NCI-H1105 treated with DMSO at 0.1 percent for 48 hours (cell line): Measurements from ENCODE around the gene TLDC2.
"Not testable (repeated sequence)": the region's sequence is repeated elsewhere in the genome, so short reads cannot be mapped to it uniquely, and the experiment has no call there.

Source experiments
- DNase-seq: peaks from one replicate; lab custom pipeline; 2025; lab: John Stamatoyannopoulos, UW

The TLDC2 gene

GRCh38 chr20:36908603-36909002 lies 32.7 kb downstream of the TLDC2 start:
- no peak for DNase-seq

DNA sequence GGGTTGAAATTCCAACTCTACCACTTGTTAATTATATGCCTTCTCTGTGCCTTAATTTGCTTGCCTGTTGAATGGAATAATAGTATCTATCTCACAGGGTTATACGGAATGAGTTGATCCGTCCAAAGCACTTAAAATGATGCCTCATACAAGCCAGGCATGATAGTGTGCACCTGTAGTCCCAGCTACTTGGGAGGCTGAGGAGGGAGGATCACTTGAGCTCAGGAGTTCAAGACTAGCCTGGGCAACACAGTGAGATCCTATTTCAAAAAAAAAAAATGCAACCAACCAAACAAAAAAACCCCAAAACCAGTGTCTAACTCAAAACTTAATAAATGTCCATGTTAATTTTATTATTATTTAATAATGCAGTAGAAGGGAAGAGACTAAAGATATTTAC lies 40.3 kb downstream of the TLDC2 start:
- no peak for DNase-seq

GRCh38 chr20:36917240-36917639 lies 41.3 kb downstream of the TLDC2 start:
- no peak for DNase-seq

- DNase-seq, result no peak
Measured at GRCh38 chr20:36917943-36918342, 42.0 kb downstream of the TLDC2 start.

DNA sequence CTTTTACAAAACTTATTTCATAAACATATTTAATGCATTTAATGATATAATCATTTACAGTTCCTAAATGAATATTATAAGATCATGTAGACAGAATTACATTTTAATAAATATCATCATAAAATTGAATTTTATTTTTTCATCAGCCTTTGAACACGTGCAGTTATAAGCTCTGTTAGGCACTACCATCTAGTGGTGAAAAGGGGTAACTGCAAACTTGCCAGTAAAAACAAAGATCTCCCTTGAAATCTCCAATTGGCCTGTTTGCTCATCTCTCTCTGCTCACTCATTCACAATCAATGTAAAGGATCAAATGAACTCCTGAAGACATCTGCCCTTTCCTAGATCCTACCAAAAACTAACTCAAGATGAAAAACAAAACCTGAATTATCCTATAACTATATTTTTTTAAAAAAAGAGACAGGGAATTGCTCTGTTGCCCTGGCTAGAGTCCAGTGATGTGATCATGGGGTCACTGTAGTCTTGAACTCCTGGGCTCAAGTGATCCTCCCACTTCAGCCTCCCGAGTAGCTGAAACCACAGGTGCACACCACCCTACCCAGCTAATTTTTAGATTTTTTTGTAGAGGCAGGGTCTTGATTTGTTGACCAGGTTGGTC lies 43.9 kb downstream of the TLDC2 start:
- DNase-seq, result peak; percentile 66

- no peak for DNase-seq
Measured at GRCh38 chr20:36920334-36920730, 44.4 kb downstream of the TLDC2 start.

DNA sequence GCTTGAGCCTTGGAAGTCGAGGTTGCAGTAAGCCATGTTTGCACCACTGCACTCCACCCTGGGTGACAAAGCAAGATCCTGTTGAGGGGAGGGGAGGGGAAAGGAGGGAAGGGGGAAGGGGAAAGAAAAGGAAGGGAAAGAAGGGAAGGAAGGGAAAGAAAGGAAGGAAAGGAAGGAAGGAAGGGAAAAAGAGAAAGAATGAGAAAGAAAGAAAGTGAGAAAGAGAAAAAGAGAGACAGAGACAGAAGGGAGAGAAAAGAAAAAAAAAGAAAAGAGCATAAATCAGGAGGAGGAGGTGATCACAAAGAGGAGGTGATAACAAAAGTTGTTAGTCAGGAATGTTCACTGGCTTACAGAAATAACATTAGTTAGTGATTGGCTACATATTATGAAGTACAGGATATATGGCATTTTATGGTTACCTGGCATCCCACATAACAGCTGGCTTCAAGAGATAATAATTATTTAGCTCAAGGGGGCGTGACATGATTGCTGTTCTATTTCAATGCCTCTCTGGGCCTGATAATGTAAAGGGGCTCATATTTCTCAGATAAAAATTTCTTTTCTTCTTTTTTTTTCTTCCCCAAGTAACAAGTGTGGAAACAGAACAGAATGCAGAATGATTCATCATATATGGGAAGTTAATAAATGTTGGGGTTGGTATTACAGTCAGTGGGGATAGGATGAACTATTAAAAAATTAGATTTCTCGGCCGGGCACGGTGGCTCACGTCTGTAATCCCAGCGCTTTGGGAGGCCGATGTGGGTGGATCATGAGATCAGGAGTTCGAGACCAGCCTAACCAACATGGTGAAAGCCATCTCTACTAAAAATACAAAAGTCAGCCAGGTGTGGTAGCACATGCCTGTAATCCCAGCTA lies 48.5 kb downstream of the TLDC2 start:
- peak; percentile 29 for DNase-seq

GRCh38 chr20:36925234-36925633 lies 49.3 kb downstream of the TLDC2 start:
- DNase-seq, result no peak

DNA sequence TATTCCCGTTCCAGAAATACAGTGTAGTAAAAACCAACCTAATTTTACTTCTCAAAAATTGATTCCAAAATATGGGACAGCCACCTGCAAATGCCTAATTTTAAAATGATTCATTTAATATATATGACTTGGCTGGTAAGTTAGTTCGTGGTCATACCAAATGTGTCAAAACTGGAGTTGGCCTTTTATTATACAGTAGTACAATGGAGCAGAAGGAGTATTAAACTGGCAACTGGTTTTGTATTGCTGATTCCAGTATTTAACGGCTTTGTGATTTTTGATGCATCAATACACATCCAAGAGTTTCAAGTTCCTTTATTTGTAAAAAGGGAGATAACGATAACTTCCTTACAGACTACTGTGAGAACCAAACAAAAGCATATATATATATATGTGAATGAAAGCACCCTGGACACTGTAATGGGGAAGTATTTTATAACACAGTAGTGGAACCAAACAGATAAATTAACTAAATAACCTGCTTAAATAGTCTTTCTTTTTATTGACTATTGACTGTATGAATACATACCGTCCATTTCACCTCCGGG lies 50.8 kb downstream of the TLDC2 start:
- DNase-seq, result no peak

- DNase-seq, result no peak
Measured at GRCh38 chr20:36927704-36928103, 51.8 kb downstream of the TLDC2 start.

DNA sequence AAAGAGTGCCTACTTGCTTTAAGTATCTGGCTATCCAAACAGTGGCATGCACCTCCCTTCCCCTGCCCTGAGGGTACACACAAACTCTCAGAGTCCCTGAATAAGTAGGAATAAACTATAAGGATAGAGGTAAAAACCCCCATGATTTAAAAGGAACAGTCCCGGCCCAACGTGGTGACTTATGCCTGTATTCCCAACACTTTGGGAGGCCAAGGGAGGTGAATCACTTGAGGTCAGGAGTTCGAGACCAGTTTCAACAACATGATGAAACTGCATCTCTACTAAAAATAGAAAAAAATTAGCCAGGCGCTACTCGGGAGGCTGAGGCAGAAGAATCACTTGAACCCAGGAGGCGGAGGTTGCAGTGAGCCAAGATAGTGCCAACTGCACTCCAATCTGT lies 53.4 kb downstream of the TLDC2 start:
- no peak for DNase-seq

GRCh38 chr20:36929691-36930090 lies 53.8 kb downstream of the TLDC2 start:
- no peak for DNase-seq

- DNase-seq, result not testable (repeated sequence)
Measured at GRCh38 chr20:36932067-36932466, 56.1 kb downstream of the TLDC2 start.

- DNase-seq, result no peak
Measured at GRCh38 chr20:36932476-36933426, 56.8 kb downstream of the TLDC2 start.

DNA sequence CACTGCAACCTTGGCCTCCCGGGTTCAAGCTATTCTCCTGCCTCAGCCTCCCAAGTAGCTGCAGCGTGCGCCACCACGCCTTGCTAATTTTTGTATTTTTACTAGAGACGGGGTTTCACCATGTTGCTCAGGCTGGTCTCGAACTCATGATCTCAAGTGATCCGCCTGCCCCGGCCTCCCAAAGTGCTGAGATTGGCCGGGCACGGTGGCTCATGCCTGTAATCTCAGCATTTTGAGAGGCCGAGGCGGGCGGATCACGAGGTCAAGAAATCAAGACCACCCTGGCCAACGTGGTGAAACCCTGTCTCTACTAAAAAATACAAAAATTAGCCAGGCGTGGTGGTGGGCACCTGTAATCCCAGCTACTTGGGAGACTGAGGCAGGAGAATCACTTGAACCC lies 57.6 kb downstream of the TLDC2 start:
- DNase-seq, result not testable (repeated sequence)

DNA sequence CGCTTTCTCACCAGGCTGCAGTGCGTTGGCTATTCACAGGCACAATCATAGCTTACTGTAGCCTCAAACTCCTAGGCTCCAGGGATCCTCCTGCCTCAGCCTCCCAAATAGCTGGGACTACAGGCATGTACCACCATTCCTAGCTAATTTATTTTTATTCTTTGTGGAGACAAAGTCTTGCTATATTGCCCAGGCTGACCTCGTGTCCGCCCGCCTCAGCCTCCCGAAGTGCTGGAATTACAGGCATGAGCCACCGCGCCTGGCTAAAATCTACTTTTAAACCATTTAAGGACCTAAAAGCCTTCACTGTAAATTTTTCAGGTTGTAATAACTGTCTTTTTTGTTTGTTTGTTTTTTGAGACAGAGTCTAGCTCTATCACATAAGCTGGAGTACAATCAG lies 60.4 kb downstream of the TLDC2 start:
- no peak for DNase-seq

DNA sequence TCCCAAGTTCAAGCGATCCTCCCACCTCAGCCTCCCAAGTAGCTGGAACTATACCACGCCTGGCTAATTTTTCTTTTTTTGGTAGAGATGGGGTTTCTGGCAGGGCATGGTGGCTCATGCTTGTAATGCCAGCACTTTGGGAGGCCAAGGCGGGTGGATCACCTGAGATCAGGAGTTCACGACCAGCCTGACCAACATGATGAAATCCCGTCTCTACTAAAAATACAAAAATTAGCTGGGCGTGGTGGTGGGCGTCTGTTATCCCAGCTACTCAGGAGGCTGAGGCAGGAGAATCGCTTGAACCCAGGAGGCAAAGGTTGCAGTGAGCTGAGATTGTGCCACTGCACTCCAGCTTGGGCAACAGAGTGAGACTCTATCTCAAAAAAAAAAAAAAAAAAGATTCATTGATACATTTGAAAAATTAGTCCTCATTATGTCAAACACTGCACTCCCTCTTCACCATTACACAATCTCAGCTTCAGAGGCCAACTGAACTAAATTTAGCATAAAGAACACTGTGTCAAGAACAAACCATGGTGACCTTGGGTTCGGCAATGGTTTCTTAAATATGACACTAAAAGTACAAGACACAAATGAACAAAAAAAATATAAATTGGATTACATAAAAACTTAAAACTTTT lies 60.9 kb downstream of the TLDC2 start:
- not testable (repeated sequence) for DNase-seq

GRCh38 chr20:36937402-36937770 lies 61.4 kb downstream of the TLDC2 start:
- DNase-seq, result no peak

DNA sequence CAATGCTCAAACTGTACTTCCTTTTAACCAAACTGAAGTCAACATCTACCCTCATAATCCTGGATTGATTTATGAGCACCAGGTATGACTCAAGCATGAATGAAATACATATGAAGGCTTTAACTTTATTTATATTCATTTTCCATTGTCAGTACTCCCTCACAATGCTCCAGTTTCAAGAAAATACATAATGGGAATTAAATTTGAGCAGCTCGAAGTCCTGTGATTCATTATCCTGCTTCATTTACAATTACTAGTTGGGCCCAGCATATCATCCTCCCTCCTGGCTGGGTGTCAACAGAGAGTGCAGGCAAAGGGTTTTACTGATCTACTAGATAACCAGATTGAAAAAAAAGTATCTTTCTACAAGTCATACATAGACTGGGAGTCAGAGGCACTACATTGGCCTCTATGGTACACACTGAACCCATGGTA lies 65.5 kb downstream of the TLDC2 start:
- DNase-seq, result no peak
